ENCODE results near the gene ACOT6.

Gene ACOT6

DNA sequence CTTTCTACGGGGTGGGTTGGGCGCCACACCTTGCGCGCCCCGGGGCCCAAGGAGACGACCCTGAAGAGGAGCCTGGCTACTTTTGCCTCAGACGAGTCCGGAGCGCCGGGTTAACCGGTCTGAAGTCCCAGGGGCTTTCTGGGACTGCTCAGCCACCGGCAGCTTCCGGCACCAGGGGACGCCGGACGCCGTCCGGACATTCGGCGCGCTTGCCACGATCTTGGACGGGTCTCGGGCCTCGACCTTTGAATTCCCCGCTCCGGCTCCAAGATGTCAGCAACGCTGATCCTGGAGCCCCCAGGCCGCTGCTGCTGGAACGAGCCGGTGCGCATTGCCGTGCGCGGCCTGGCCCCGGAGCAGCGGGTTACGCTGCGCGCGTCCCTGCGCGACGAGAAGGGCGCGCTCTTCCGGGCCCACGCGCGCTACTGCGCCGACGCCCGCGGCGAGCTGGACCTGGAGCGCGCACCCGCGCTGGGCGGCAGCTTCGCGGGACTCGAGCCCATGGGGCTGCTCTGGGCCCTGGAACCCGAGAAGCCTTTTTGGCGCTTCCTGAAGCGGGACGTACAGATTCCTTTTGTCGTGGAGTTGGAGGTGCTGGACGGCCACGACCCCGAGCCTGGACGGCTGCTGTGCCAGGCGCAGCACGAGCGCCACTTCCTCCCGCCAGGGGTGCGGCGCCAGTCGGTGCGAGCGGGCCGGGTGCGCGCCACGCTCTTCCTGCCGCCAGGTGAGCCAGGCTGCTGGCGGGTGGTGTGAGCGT, 20.4 kb upstream of the ACOT6 start, which contains the start of gene ACOT4:
ACOT4 (plus strand) TSS at position 184 of the 760 bp plus-strand sequence; CDS start at position 271, 87 bp downstream.
- TF ChIP-seq, protein P1, sequence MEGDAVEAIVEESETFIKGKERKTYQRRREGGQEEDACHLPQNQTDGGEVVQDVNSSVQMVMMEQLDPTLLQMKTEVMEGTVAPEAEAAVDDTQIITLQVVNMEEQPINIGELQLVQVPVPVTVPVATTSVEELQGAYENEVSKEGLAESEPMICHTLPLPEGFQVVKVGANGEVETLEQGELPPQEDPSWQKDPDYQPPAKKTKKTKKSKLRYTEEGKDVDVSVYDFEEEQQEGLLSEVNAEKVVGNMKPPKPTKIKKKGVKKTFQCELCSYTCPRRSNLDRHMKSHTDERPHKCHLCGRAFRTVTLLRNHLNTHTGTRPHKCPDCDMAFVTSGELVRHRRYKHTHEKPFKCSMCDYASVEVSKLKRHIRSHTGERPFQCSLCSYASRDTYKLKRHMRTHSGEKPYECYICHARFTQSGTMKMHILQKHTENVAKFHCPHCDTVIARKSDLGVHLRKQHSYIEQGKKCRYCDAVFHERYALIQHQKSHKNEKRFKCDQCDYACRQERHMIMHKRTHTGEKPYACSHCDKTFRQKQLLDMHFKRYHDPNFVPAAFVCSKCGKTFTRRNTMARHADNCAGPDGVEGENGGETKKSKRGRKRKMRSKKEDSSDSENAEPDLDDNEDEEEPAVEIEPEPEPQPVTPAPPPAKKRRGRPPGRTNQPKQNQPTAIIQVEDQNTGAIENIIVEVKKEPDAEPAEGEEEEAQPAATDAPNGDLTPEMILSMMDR (IDR thresholded peaks at IDR 0.05; ENCODE audit: low read depth, low read length, missing control alignments) = no peak
- no peak for DNase-seq (ENCODE audit: extremely low read depth, low read depth)
- peak within 1 kb of the TSS; percentile 31 for H3K4me3 ChIP-seq (replicated peaks; ENCODE audit: low read depth, low read length)

DNA sequence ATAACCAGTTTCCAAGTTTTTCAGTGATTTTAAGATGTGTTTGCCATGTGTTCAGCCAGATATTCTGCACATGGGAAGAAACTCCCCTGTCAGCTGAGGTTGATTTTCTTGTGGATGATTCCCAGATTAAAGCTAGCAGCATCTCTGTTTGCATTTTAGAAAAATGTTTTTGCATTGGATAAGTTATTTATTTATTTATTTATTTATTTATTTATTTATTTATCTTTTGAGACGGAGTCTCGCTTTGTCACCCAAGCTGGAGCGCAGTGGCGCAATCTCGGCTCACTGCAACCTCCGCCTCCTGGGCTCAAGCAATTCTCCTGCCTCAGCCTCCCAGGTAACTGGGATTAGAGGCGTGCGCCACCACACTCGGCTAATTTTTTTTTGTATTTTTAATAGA, 17.8 kb upstream of the ACOT6 start:
- no peak overlapping the region for H3K4me3 ChIP-seq (replicated peaks; ENCODE audit: low read depth, low read length)
- TF ChIP-seq, protein P1 (IDR thresholded peaks at IDR 0.05; ENCODE audit: low read depth, low read length, missing control alignments) = no peak
- no peak for DNase-seq (ENCODE audit: extremely low read depth, low read depth)

DNA sequence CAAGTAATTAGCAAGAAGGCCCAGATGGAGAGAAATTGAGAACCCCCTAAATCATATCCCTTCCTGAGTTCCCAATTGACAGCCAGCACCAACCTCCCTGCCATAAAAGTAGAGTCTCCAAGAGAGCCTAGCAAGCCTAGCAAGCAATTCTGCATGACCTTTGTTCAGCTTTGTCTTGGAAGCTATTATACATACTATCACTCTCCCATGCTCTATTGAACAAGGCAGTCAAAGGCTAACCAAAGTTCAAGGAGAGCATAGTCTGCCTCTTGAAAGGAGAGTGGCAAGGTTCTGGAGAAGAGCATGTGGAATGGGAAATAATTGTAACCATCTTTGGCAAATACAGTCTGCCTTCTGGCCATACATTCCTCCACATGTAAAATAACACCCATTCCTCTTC, 12.8 kb upstream of the ACOT6 start:
- TF ChIP-seq, protein P1 (IDR thresholded peaks at IDR 0.05; ENCODE audit: low read depth, low read length, missing control alignments) = no peak
- no peak for DNase-seq (ENCODE audit: extremely low read depth, low read depth)
- H3K4me3 ChIP-seq (replicated peaks; ENCODE audit: low read depth, low read length) = no peak overlapping the region

DNA sequence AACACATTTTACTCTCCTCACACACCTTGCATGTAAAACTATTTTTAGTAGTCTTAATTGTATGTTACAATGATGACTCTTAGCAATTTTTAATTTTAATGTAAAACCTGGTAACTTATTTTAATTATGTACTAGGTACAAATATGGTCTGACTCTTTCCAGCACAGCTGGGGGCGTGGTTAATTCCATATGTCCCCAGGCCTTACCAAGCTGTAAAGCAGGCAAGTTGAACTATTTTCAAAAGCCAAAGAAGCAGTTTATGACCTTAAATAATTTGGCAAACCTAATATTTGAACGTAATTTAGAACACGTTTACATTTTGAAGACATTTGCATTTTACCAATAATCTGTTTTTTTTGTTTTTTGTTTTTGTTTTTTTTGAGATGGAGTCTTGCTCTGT, 9.3 kb upstream of the ACOT6 start:
- no peak overlapping the region for H3K4me3 ChIP-seq (replicated peaks; ENCODE audit: low read depth, low read length)
- no peak for DNase-seq (ENCODE audit: extremely low read depth, low read depth)
- TF ChIP-seq, protein P1 (IDR thresholded peaks at IDR 0.05; ENCODE audit: low read depth, low read length, missing control alignments) = no peak

DNA sequence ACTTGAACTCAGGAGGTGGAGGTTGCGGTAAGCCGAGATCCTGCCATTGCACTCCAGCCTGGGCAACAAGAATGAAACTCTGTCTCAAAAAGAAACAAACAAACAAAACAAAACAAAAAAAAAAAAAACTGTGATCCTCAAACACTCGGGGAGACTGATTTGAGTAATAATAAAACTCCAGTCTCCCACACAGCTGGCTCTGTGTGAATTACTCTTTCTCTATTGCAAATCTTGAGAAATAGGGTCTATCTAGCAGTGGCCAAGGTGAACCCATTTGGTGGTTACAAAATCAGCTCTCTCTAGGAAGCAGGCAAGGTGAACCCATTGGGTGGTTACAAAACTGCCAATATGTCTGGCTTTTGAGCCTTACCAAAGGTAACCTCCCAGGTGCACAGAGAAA, 6.0 kb upstream of the ACOT6 start:
- DNase-seq (ENCODE audit: extremely low read depth, low read depth) = no peak
- no peak overlapping the region for H3K4me3 ChIP-seq (replicated peaks; ENCODE audit: low read depth, low read length)
- TF ChIP-seq, protein P1 (IDR thresholded peaks at IDR 0.05; ENCODE audit: low read depth, low read length, missing control alignments) = no peak

DNA sequence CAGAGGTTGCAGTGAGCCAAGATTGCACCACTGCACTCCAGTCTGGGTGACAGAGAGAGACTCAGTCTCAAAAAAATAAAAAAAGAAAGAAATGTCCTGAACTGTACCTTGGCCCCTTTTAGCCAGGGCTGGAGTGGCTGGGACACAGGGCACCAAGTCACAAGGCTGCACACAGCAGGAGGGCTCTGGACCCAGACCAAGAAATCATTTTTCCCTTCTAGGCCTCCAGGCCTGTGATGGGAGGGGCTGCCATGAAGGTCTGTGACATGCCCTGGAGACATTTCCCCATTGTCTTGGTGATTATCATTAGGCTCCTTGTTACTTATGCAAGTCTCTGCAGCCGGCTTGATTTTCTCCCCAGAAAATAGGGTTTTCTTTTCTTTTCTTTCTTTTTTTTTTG, 5.1 kb upstream of the ACOT6 start:
- TF ChIP-seq, protein P1 (IDR thresholded peaks at IDR 0.05; ENCODE audit: low read depth, low read length, missing control alignments) = no peak
- H3K4me3 ChIP-seq (replicated peaks; ENCODE audit: low read depth, low read length) = no peak overlapping the region
- no peak for DNase-seq (ENCODE audit: extremely low read depth, low read depth)
